Fibroblast of lung (primary cell): Measurements from ENCODE around the gene RAPGEF5.

Experiments
- EZH2 ChIP-seq: IDR thresholded peaks from 2 replicates; pipeline ENCODE4 v1.5.1; 2012; ENCODE audit warnings: low read length, control low read depth, mild to moderate bottlenecking; ENCODE audit errors: missing control alignments
- TF ChIP-seq, protein P1 (sequence below), 2 donors: IDR thresholded peaks in 1 of 2; conservative IDR thresholded peaks in 1 of 2; 1 replicate in 1 of 2; 2 replicates in 1 of 2; pipeline ENCODE4 v1.5.1; 2011 to 2012; ENCODE audit warnings: low read length in 2 of 2, control low read depth in 1 of 2, inconsistent platforms in 1 of 2, low read depth in 1 of 2, mild to moderate bottlenecking in 1 of 2

DNA sequence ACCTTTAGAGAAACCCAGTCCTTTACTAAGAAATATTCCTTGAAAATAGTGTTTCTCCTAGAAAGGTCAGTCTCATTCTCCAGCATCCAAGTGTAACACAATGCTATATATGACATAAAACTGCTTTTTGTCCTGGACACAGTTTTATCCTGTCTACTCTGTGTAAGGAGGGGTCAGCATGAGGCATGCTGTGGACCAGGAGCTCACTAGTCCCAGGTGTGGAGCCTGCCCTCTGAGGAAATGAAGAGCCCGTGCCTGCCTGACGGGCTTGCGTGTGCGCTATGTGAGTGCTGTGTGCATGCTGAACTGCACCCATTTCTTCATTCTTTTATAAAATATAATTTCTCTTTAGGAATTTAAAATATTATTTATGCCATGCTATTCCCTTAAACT is 228.4 kb downstream of the RAPGEF5 start:
- TF ChIP-seq, protein P1, sequence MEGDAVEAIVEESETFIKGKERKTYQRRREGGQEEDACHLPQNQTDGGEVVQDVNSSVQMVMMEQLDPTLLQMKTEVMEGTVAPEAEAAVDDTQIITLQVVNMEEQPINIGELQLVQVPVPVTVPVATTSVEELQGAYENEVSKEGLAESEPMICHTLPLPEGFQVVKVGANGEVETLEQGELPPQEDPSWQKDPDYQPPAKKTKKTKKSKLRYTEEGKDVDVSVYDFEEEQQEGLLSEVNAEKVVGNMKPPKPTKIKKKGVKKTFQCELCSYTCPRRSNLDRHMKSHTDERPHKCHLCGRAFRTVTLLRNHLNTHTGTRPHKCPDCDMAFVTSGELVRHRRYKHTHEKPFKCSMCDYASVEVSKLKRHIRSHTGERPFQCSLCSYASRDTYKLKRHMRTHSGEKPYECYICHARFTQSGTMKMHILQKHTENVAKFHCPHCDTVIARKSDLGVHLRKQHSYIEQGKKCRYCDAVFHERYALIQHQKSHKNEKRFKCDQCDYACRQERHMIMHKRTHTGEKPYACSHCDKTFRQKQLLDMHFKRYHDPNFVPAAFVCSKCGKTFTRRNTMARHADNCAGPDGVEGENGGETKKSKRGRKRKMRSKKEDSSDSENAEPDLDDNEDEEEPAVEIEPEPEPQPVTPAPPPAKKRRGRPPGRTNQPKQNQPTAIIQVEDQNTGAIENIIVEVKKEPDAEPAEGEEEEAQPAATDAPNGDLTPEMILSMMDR (conservative IDR thresholded peaks at IDR 0.05 in 1 of 2, IDR thresholded peaks at IDR 0.05 in 1 of 2; ENCODE audit: low read depth in 1 of 2, low read length in 2 of 2) = no peak
- no peak for TF ChIP-seq EZH2
